Muscle of leg (tissue), 11 donors: ENCODE measurements around the gene PROS1. TPM values are rescaled to one million over a fixed set of nuclear protein-coding genes. Genes with fewer than 3 reads are reported as not detected.
"Not testable (repeated sequence)": the region's sequence is repeated elsewhere in the genome, so short reads cannot be mapped to it uniquely, and the experiment has no call there.

Source experiments
- DNase-seq: peaks from one replicate; pipeline ENCODE4 v3.0.0; 2013
- H3K27ac ChIP-seq: one replicate; pipeline ENCODE4 v1.5.1; 2013; ENCODE audit warnings: mild to moderate bottlenecking, low read length, control low read depth
- H3K27me3 ChIP-seq: one replicate; pipeline ENCODE4 v1.6.1; 2013; ENCODE audit warnings: low read length; ENCODE audit not compliant: control insufficient read depth, insufficient read depth
- H3K36me3 ChIP-seq: one replicate; pipeline ENCODE4 v1.6.1; 2013; ENCODE audit warnings: low read length; ENCODE audit not compliant: control insufficient read depth, insufficient read depth
- H3K4me1 ChIP-seq: one replicate; pipeline ENCODE4 v1.6.1; 2013; ENCODE audit warnings: low read length; ENCODE audit not compliant: control insufficient read depth, insufficient read depth
- H3K4me3 ChIP-seq: one replicate; pipeline ENCODE4 v1.5.1; 2013; ENCODE audit warnings: low read length, control low read depth
- H3K9me3 ChIP-seq: replicated peaks from 2 replicates; pipeline ENCODE4 v1.6.1; 2013; ENCODE audit warnings: low read depth, low read length; ENCODE audit not compliant: control insufficient read depth
- WGBS: methylation state at CpG from one replicate; pipeline ENCODE4 v1.1.5; 2013; ENCODE audit warnings: missing lambda C conversion rate; ENCODE audit not compliant: insufficient coverage; 5-methylcytosine and 5-hydroxymethylcytosine counted together
- polyA plus RNA-seq, 8 donors: library from polyadenylated mRNA; unstranded; fragments of 120-200 nt; gene quantifications; one replicate each; pipeline versions ENCODE4 v1.2.1 to v1.2.3, GENCODE V29; 2013; ENCODE audit warnings: inconsistent platforms in 1 of 8, low replicate concordance in 1 of 8; ENCODE audit not compliant: insufficient read length in 8 of 8, insufficient read depth in 1 of 8
- total RNA-seq: library from RNA; stranded (reverse); fragments of 120-200 nt; gene quantifications from one replicate; pipeline ENCODE4 v1.2.4, GENCODE V29; 2013

PROS1 gene
- total and polyA plus RNA-seq, 9 donors = 21.0 to 33.8 (median 23.6) TPM

- no peak for DNase-seq
- WGBS = no CpG with 5 or more reads among the region's 1 CpG
- H3K9me3 ChIP-seq = peaks cover 2% of the 10 kb centered on the region
- no peaks in the 10 kb centered on the region for H3K4me1 ChIP-seq
- no peak overlapping the region for H3K27ac ChIP-seq
- no peaks in the 10 kb centered on the region for H3K36me3 ChIP-seq
- H3K27me3 ChIP-seq = no peaks in the 10 kb centered on the region
- H3K4me3 ChIP-seq = no peak overlapping the region
Measured at GRCh38 chr3:93936549-93936948, 37.1 kb downstream of the PROS1 start.

- WGBS = 40% methylated on average over 1 of the region's 5 CpGs
- Histone ChIP-seq H3K4me3 (no peak overlapping the region), H3K27ac (no peak overlapping the region), H3K9me3 (no peaks in the 10 kb centered on the region), H3K36me3 (no peaks in the 10 kb centered on the region), H3K27me3 (no peaks in the 10 kb centered on the region), H3K4me1 (no peaks in the 10 kb centered on the region)
- DNase-seq = no peak
Measured at GRCh38 chr3:93934366-93935046, 39.2 kb downstream of the PROS1 start.

- Histone ChIP-seq H3K4me1 (no peaks in the 10 kb centered on the region), H3K36me3 (no peaks in the 10 kb centered on the region), H3K9me3 (no peaks in the 10 kb centered on the region), H3K27ac (no peak overlapping the region), H3K4me3 (no peak overlapping the region), H3K27me3 (no peaks in the 10 kb centered on the region)
- 93% methylated on average over 3 of the region's 5 CpGs for WGBS
- no peak for DNase-seq
Measured at GRCh38 chr3:93931597-93932229, 42.0 kb downstream of the PROS1 start.

- no peaks in the 10 kb centered on the region for H3K4me1 ChIP-seq
- no peaks in the 10 kb centered on the region for H3K27me3 ChIP-seq
- H3K4me3 ChIP-seq = no peak overlapping the region
- no CpG with 5 or more reads among the region's 3 CpGs for WGBS
- DNase-seq = no peak
- H3K27ac ChIP-seq = no peak overlapping the region
- no peaks in the 10 kb centered on the region for H3K36me3 ChIP-seq
- H3K9me3 ChIP-seq = no peaks in the 10 kb centered on the region
Measured at GRCh38 chr3:93930041-93930440, 43.7 kb downstream of the PROS1 start.

- Histone ChIP-seq H3K9me3 (no peaks in the 10 kb centered on the region), H3K36me3 (no peaks in the 10 kb centered on the region), H3K4me3 (no peak overlapping the region)
Measured at GRCh38 chr3:93926789-93927188, 46.9 kb downstream of the PROS1 start.

GRCh38 chr3:93924491-93924890 is 49.2 kb downstream of the PROS1 start:
- 100% methylated on average over 1 of the region's 2 CpGs for WGBS

More at GRCh38 chr3:93926789-93927188, 46.9 kb downstream of the PROS1 start:
- Histone ChIP-seq H3K27ac (no peak overlapping the region), H3K4me1 (no peaks in the 10 kb centered on the region), H3K27me3 (no peaks in the 10 kb centered on the region)
- DNase-seq = no peak

GRCh38 chr3:93923006-93923405 is 50.7 kb downstream of the PROS1 start:
- Histone ChIP-seq H3K27ac (no peak overlapping the region), H3K9me3 (no peaks in the 10 kb centered on the region), H3K27me3 (no peaks in the 10 kb centered on the region), H3K36me3 (no peaks in the 10 kb centered on the region), H3K4me3 (no peak overlapping the region), H3K4me1 (no peaks in the 10 kb centered on the region)
- no CpG with 5 or more reads among the region's 2 CpGs for WGBS
- no peak for DNase-seq

More at GRCh38 chr3:93924491-93924890, 49.2 kb downstream of the PROS1 start:
- no peaks in the 10 kb centered on the region for H3K9me3 ChIP-seq
- H3K27me3 ChIP-seq = no peaks in the 10 kb centered on the region
- no peak overlapping the region for H3K27ac ChIP-seq
- H3K4me3 ChIP-seq = no peak overlapping the region
- DNase-seq = no peak
- no peaks in the 10 kb centered on the region for H3K36me3 ChIP-seq
- no peaks in the 10 kb centered on the region for H3K4me1 ChIP-seq

- 93% methylated on average over 17 of the region's 17 CpGs for WGBS
- not testable (repeated sequence) for H3K27me3 ChIP-seq, H3K4me3 ChIP-seq, H3K27ac ChIP-seq, H3K9me3 ChIP-seq, H3K36me3 ChIP-seq, DNase-seq, H3K4me1 ChIP-seq
Measured at GRCh38 chr3:93917546-93918029, 56.1 kb downstream of the PROS1 start.

- not testable (repeated sequence) for H3K4me3 ChIP-seq
- WGBS = no CpG with 5 or more reads among the region's 1 CpG
Measured at GRCh38 chr3:93913623-93914022, 60.1 kb downstream of the PROS1 start.

GRCh38 chr3:93911206-93911605 is 62.5 kb downstream of the PROS1 start:
- no peak overlapping the region for H3K27ac ChIP-seq
- peaks cover 3% of the 10 kb centered on the region for H3K9me3 ChIP-seq
- H3K27me3 ChIP-seq = no peaks in the 10 kb centered on the region
- H3K36me3 ChIP-seq = no peaks in the 10 kb centered on the region
- H3K4me1 ChIP-seq = no peaks in the 10 kb centered on the region
- no peak for DNase-seq
- WGBS = no CpG with 5 or more reads among the region's 2 CpGs
- H3K4me3 ChIP-seq = no peak overlapping the region

More at GRCh38 chr3:93913623-93914022, 60.1 kb downstream of the PROS1 start:
- not testable (repeated sequence) for H3K27me3 ChIP-seq, H3K27ac ChIP-seq, H3K4me1 ChIP-seq, DNase-seq, H3K9me3 ChIP-seq, H3K36me3 ChIP-seq
